ENCODE results near the gene ELN. TPM values are rescaled to one million over a fixed set of nuclear protein-coding genes. Genes with fewer than 3 reads are reported as not detected.

Gene ELN
- total RNA-seq, 1 experiment from 2014 or later, result 0.26 TPM

DNA sequence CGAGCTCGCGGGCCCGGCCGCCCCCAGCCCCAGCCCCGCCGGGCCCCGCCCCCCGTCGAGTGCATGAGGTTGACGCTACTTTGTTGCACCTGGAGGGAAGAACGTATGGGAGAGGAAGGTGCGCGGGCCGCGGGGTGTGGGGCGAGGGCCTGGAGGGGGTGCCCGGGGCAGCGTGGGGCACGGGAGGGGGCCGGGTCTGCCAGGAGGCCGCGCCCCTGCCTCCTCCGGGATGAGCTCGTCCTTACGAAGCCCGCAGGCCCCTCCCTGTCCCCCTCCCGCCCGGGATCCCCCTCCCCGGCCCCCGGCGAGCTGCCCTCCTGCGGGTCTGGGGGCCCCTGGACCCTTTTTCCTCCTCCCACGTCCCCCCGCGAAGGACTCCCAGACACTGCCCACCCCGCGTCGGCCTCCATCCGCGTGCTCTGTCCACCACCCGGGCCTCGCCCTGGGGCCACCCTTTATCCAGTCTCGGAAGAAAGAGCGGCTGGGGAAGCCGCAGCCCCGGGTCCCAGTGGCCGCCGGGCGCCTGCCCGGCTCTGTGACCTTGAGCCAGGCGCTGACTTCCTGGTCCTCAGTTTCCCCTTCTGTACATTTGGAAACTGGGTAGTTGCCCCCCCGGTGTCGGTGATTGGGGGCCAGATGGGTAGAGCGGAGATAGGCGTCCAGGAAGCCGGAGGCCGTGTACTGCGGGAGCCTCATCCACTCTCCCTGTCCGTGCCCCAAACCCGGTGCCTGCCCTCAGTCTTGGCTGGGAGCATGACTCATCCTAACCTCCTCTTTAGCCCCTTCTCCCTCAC lies 56.2 kb downstream of the ELN start:
- H3K27ac ChIP-seq (ENCODE audit: low read length), result peak overlapping the region; percentile 88
- in situ Hi-C loops (cut with HindIII; ENCODE audit: low pct_unique_long_range_greater_than_20kb, low sequenced_read_pairs), result no loop called here
- H3K36me3 ChIP-seq (ENCODE audit: control insufficient read depth, insufficient read depth, low read length), result peaks cover 3% of the 10 kb centered on the region; the same call in 1 of the 2 replicates
- ChIA-PET CTCF (interaction anchor here (0.6 to 1.0 kb wide), 2 partner anchors 57 to 114 kb away, joined by 3 to 4 read pairs; no protein-coding TSS in a partner anchor), POLR2A (interaction anchor here (0.6 kb wide), 1 partner anchor 49 kb away, joined by 3 read pairs; no protein-coding TSS in a partner anchor)
- H3K9me3 ChIP-seq (ENCODE audit: control insufficient read depth, insufficient read depth, low read depth, low read length), result no peaks in the 10 kb centered on the region
- H3K4me3 ChIP-seq (ENCODE audit: low read depth in 2 of 2, low read length in 2 of 2), result peak overlapping the region; percentile 70 to 81
- intact Hi-C loops (cut with micrococcal nuclease; ENCODE audit: unreplicated experiment), result no loop called here
- DNase-seq (ENCODE audit: low read depth, low spot score) (no peak), ATAC-seq (peak; percentile 78)
- TF ChIP-seq REST (IDR thresholded peaks at IDR 0.05; ENCODE audit: insufficient read depth in 1 of 2, low read depth in 2 of 2, low read length in 1 of 2) (no peak), CTCF (IDR thresholded peaks at IDR 0.05) (no peak), TCF7L2 (IDR thresholded peaks at IDR 0.05; ENCODE audit: low read depth, low read length) (no peak), POLR2AphosphoS5 (IDR thresholded peaks at IDR 0.05; ENCODE audit: low read depth, low read length) (no peak), SIN3A (IDR thresholded peaks at IDR 0.05; ENCODE audit: borderline replicate concordance, insufficient read depth, low read depth, low read length) (no peak)
- peaks cover 11% of the 10 kb centered on the region for H3K4me1 ChIP-seq (ENCODE audit: control insufficient read depth, insufficient read depth, low read length)
- no peaks in the 10 kb centered on the region for H3K27me3 ChIP-seq (ENCODE audit: control insufficient read depth, insufficient read depth, low read length)
- BruUV-seq (replicated peaks), result no TSS peak

- Histone ChIP-seq H3K36me3 (ENCODE audit: control insufficient read depth, insufficient read depth, low read length) (peaks cover 3% of the 10 kb centered on the region; the same call in 1 of the 2 replicates), H3K27me3 (ENCODE audit: control insufficient read depth, insufficient read depth, low read length) (no peaks in the 10 kb centered on the region), H3K27ac (ENCODE audit: low read length) (peak overlapping the region; percentile 88), H3K9me3 (ENCODE audit: control insufficient read depth, insufficient read depth, low read depth, low read length) (no peaks in the 10 kb centered on the region), H3K4me1 (ENCODE audit: control insufficient read depth, insufficient read depth, low read length) (peaks cover 11% of the 10 kb centered on the region), H3K4me3 (ENCODE audit: low read depth in 2 of 2, low read length in 2 of 2) (peak overlapping the region; percentile 70 to 81)
- intact Hi-C loops (cut with micrococcal nuclease; ENCODE audit: unreplicated experiment) (no loop called here), in situ Hi-C loops (cut with HindIII; ENCODE audit: low pct_unique_long_range_greater_than_20kb, low sequenced_read_pairs) (no loop called here)
- CTCF ChIA-PET, result no interaction called here
- POLR2A ChIA-PET, result interaction anchor here (0.6 kb wide), 1 partner anchor 89 kb away, joined by 3 read pairs; no protein-coding TSS in a partner anchor
- no peak for TF ChIP-seq TCF7L2 (IDR thresholded peaks at IDR 0.05; ENCODE audit: low read depth, low read length)
- TF ChIP-seq SIN3A (IDR thresholded peaks at IDR 0.05; ENCODE audit: borderline replicate concordance, insufficient read depth, low read depth, low read length), result no peak
- TF ChIP-seq REST (IDR thresholded peaks at IDR 0.05; ENCODE audit: insufficient read depth in 1 of 2, low read depth in 2 of 2, low read length in 1 of 2), result no peak
- TF ChIP-seq POLR2AphosphoS5 (IDR thresholded peaks at IDR 0.05; ENCODE audit: low read depth, low read length), result no peak
- no peak for TF ChIP-seq CTCF (IDR thresholded peaks at IDR 0.05)
- no peak for DNase-seq (ENCODE audit: low read depth, low spot score)
- no TSS peak for BruUV-seq (replicated peaks)
- ATAC-seq, result no peak
Measured at GRCh38 chr7:74084722-74085578, 57.0 kb downstream of the ELN start.
